HG03196 (cell line): ENCODE results near the gene CCDC106.

Experiments
- ATAC-seq: cut with Tn5 transposase; IDR thresholded peaks from one replicate; pipeline ENCODE4 v1.9.1; 2021; ENCODE audit not compliant: unreplicated experiment

The CCDC106 gene

GRCh38 chr19:55649268-55650125 lies 1.5 kb downstream of the CCDC106 start:
- ATAC-seq, result no peak

- ATAC-seq, result no peak
Measured at GRCh38 chr19:55650126-55650557, 2.1 kb downstream of the CCDC106 start.

GRCh38 chr19:55650602-55651230 lies 2.7 kb downstream of the CCDC106 start:
- ATAC-seq, result no peak

DNA sequence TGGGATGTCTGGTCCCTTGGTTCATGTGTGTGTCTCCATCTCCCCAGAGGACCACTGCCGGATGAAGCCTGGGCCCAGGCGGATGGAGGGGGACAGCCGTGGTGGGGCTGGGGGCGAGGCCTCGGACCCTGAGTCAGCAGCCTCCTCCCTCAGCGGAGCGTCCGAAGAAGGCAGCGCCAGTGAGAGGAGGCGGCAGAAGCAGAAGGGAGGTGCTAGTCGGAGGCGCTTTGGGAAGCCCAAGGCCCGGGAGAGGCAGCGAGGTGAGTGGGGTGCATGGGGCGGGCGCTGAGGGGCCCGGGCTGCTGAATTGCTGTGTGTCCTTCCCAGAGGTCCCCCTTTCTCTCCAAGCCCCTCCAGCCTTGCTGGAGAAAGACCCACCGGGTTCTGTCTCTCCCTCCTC lies 3.2 kb downstream of the CCDC106 start:
- no peak for ATAC-seq

DNA sequence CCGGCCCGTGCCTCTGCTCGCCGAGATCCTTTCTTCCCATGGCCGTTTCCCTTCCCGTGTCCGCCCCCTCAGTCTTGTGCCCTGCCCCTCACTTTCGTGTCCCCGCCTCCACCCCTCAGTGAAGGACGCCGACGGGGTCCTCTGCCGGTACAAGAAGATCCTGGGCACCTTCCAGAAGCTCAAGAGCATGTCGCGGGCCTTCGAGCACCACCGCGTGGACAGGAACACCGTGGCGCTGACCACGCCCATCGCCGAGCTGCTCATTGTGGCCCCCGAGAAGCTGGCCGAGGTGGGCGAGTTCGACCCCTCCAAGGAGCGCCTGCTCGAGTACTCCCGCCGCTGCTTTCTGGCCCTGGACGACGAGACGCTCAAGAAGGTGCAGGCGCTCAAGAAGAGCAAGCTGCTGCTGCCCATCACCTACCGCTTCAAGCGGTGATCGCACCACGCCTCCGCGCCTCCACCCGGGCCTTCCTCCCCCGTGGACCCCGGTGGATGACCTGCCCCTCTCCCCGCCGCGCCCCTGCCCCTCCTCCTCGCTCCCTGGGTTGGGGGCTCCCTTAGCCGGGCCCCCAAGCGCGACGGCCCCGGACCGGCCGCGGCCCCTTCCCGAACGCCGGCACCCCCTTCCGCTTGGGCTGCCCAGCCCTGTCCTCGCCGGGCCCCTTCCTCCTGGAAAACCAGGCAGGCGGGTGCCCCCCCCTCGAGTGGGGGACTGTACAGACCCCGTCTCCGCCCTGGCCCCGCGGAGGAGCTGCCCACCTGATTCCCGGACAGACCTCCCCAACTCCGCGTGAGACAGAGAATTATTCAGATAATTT lies 4.5 kb downstream of the CCDC106 start:
- no peak for ATAC-seq

- ATAC-seq, result peak; percentile 41
Measured at GRCh38 chr19:55653651-55654322, 5.8 kb downstream of the CCDC106 start.

DNA sequence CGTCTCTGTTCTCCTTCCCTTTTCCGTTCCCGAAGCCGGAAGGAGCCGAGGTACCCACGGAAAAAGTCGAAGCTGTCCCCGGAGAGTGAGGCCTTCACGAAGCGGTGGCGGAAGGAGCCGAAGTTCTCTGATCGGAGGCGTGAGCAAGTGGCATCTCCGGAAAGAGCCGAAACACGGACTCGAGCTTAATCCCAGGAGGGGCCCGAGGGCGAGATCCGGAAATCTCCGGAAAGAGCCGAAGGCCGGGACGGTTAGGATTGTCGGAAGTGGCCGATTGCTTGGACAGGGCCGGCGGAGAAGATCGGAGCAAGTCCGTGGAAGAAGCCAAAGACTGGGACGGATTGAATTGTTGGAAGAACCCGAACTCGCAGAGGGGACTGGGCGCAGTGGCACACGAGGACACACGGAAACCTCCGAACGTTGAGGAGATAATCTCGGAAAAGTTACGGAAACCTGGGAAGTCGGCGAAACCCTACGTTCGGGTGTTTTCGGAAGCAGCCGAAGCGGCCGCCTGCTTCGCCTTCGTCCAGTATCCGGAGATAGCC lies 6.4 kb downstream of the CCDC106 start:
- ATAC-seq, result peak; percentile 62

DNA sequence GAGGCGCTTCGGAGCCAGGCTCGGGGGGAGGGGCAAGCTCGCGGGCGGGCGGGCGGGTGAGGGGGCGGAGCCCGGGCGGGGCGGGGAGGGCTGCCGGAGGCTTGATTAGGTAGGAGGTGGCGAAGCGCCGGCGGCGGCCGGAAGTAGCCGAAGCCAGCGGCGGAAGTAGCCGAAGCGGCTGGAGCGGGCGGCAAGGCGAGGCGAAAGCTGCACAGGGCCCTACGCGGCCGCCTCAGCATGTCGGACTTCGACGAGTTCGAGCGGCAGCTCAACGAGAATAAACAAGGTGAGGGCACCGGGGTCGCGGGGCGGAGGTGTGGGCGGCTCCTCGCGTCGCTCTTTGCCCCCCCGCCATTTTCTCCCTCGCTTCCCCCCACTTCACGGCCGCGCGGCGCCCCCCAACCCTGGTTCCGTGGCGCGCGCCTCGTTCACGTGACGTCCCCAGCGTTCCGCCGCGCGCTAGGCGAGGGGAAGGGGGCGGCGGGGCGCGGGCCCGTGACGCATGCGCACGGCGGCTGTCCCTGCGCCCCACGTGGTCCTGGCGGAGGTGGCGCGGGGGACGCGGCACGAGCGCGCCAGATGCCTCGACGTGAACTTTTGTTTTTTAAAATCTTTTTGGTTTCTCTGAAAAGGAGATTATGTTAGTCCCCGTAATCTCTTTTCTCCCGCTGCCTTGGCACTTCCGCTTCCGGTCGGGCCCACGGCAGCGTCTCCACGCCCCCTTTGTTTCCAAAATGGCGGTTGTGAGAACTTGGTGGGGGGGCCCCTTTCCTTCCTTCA lies 7.0 kb downstream of the CCDC106 start, which contains the start of gene U2AF2:
U2AF2 (plus strand) TSS at position 168 of the 780 bp plus-strand sequence; CDS start at position 238, 70 bp downstream.
- ATAC-seq, result peak; percentile 32

DNA sequence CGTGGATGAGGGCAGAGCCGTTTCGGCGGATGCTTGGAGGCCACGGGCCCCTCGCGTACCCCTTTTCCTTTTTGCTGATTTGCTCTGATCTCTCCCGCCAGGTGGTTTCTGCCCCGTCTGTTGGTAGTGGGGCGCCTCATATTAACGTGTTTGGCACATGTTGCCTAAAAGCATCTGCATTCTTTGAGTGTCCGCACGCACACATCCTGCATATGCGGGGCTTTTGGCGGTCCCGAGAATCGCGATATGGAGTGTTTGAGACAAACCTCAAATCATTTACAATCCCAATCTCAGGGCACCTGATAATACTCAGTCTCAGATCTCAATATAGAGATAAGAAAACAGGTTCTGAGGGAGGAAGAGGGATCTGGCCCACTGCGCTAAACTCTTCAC lies 7.6 kb downstream of the CCDC106 start:
- ATAC-seq, result no peak

DNA sequence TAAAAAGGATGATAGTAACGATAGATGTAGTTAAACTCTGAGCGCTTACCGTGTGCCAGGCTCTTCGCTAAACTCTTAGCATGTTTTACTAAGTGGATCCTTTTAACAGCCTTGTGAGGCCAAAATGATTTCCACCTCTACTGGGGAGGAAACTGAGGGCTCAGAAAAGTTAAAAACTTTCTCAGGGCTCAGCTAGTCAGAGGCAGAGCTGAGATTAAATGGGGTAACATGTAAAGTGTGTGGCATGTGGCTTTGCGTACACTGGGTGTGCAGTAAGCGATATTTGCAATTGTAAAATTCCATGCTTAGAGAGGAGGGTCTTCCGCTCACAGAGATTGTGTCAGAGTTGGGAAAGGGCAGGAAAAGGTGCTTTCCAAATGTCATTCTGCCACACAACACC lies 8.5 kb downstream of the CCDC106 start:
- no peak for ATAC-seq

DNA sequence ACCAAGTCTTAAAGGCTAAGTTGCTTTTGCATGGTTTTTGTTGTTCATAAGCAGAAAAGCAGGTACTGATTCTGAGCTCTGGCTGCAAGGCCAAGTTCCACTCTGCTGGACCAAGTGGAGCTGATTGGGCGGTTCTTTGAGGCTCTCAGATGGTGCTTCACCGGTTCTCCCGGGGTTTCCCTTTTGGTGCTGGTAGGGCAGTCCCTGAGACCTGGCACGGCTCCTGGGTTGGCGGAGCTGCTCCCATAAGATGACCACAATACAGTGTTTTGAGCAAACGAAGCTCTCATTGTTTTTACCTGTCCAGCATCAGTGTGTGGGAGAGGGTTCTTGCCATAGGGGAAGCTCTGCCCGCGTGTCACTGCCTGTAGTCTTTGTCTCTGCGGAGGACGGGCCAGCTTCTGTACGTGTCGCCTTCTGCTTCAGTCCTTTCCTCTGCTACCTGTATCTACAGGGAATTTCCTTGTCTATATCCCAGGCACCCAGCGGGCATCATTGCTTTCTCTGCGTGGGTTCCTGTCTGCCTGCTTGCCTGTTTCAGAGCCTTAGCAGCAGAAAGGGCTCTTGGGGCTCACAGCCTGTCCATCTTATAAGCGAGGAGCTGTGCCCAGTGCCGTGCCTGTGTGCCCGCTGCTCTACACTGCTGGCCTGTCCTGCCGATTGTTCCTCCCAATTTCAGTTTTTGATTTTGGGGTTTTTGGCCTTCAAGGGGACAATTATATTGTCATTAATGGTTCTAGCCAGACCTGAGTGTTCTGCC lies 9.2 kb downstream of the CCDC106 start:
- no peak for ATAC-seq

- no peak for ATAC-seq
Measured at GRCh38 chr19:55658846-55659459, 10.9 kb downstream of the CCDC106 start.

GRCh38 chr19:55659822-55660221 lies 11.8 kb downstream of the CCDC106 start:
- no peak for ATAC-seq

- no peak for ATAC-seq
Measured at GRCh38 chr19:55660404-55660803, 12.4 kb downstream of the CCDC106 start.

DNA sequence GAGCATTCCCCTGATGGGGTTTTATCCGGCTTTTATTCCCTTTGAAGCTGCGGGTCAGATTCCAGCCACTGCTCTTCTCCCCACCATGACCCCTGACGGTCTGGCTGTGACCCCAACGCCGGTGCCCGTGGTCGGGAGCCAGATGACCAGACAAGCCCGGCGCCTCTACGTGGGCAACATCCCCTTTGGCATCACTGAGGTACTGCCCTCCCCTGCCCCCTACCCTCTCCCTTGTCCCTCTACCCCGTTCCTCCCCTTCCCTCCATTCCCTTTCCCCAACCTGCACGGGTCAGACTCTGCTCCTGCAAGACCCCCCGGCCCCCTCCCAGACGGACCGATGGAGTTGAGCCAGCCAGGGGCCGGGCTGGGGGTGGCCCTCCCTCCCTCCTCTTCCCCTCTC lies 13.0 kb downstream of the CCDC106 start:
- ATAC-seq, result no peak

DNA sequence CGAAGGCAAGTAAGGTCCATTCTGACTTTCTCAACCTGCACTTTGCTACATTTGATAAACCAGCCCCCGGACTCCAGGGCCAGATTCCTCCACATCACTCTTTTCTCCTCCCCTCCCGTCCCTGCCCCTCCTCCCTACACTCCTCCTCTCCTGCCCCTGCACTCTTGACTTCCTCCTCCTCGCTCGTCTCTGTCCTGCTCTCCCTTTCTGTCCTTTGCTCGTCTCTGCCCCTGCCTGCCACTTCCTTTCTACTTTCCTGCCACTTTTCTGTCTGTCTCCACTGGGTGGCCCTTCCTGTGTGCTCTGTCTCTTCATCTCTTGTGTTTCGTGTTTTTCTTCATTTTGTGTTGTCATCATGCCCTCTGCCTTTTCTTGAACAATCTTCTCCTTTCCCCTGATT lies 13.8 kb downstream of the CCDC106 start:
- no peak for ATAC-seq

DNA sequence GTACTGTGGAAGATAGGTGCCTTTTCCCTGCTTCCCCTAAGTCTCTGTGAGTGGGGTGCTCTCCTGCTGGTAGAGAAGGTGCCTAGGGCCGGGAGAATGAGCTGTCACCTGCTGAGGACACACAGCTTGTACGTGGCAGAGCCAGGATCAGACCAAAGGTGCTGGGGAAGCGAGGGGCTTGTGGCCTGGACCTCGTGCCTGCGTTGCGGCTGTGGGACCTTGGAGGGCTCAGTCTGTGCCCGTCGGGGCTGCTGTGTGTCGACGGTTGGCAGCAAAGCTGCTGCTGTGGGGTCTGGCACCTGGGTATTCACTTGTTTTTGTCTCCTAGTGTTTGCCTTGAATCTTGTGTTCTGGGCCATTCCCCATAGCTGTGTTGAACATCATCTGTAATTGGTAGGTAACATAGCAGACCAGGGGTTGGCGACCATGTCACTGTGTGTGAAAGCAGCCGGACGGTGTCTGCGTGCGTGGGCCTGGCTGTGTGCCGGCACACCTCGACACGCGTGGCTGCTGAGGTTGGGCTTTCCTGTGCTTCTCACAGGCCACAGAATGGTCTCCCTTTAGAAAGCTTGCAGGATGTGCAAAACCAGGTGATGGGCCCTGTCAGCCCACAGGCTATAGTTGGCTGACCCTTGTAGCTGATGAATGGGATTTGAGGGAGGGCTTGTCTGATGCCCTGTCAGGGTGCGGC lies 16.0 kb downstream of the CCDC106 start:
- no peak for ATAC-seq

DNA sequence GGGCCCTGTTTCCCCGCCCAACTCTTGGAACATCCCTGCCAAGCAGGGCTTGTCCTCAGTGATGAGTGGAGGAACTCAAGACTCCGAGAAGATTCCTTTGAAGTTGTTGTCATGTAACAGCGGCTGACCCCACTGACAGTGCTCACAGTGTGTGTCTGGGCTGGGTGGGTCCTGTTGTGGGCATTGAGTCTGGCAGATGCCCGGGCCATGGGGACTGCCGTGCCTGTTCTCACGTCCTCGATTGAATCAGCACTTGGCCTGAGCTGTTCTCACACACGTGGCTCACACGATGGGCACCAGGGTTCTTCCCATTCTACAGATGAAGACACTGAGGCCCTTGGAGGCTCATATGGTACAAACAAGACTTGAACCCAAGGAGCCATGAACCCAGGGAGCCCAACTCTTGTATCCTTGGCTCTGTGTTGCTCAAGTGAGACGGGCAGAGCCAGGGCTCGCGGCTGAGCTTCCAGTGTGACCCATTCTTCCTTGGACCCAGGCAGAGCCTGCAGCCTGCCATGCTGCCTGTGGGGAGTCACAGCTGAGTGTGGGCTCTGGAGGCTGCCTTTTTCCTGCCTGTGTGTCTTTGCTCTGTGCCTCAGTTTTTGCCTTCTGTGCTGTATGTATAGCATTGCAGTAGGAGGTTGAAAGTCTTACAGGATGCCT lies 18.5 kb downstream of the CCDC106 start:
- no peak for ATAC-seq
